Esophagus muscularis mucosa (tissue), 4 donors: Measurements from ENCODE around the gene TTC33. TPM values are rescaled to one million over a fixed set of nuclear protein-coding genes. Genes with fewer than 3 reads are reported as not detected.

Experiments used
- DNase-seq: peaks from one replicate; pipeline ENCODE4 v3.0.0-alpha.2; 2017; ENCODE audit errors: extremely low spot score
- H3K27ac ChIP-seq, 4 donors: fragments of 200-600 bp; sonication (generic); replicated peaks in 1 of 4; 1 replicate in 3 of 4; 2 replicates in 1 of 4; pipeline ENCODE4 v1.5.1; 2016 to 2019; ENCODE audit warnings: mild to moderate bottlenecking in 1 of 4
- H3K27me3 ChIP-seq, 4 donors: fragments of 200-600 bp; sonication (generic); one replicate each; pipeline versions ENCODE4 v1.5.1 to v1.6.0; 2016 to 2019
- H3K36me3 ChIP-seq, 4 donors: fragments of 200-600 bp; sonication (generic); one replicate each; pipeline ENCODE4 v1.5.1; 2016 to 2019
- H3K4me1 ChIP-seq, 4 donors: fragments of 200-600 bp; sonication (generic); one replicate each; pipeline ENCODE4 v1.5.1; 2016 to 2019
- H3K4me3 ChIP-seq, 4 donors: fragments of 200-600 bp; sonication (generic); 1 replicate in 2 of 4; 2 replicates in 2 of 4; pipeline ENCODE4 v1.5.1; 2016 to 2019; ENCODE audit warnings: mild to moderate bottlenecking in 4 of 4, moderate library complexity in 1 of 4
- H3K9me3 ChIP-seq, 4 donors: fragments of 200-600 bp; sonication (generic); 1 replicate in 3 of 4; 2 replicates in 1 of 4; pipeline ENCODE4 v1.5.1; 2016 to 2019
- EP300 ChIP-seq: sonication (generic); formaldehyde crosslinking; IDR thresholded peaks from one replicate; pipeline ENCODE4 v1.6.1; 2017; ENCODE audit warnings: antibody characterized with exemption
- POLR2A ChIP-seq: fragments of 450-650 bp; IDR thresholded peaks from one replicate; pipeline ENCODE4 v1.6.1; 2017; ENCODE audit warnings: antibody characterized with exemption, moderate library complexity, mild to moderate bottlenecking, low read depth
- POLR2AphosphoS5 ChIP-seq, 2 donors: sonication (generic); formaldehyde crosslinking; IDR thresholded peaks; one replicate each; pipeline ENCODE4 v1.6.1; 2017; ENCODE audit warnings: antibody characterized with exemption in 2 of 2
- WGBS: methylation state at CpG from one replicate; pipeline ENCODE4 v1.1.5; 2018; 5-methylcytosine and 5-hydroxymethylcytosine counted together
- intact Hi-C: fragments of 100-400 bp; cut with DNase I; formaldehyde crosslinking; loops from one replicate; pipeline ENCODE4 v1.15.1; 2023
- total RNA-seq, 4 donors: library from RNA; depleted of rRNA; stranded (reverse); fragments of >200 nt; gene quantifications; one replicate each; pipeline versions ENCODE4 v1.1.0 to v1.2.1, GENCODE V29; 2016
- TF ChIP-seq, protein P1 (sequence below), 3 experiments: fragments of 200-600 bp in 2 of 3; fragments of 450-650 bp in 1 of 3; sonication (generic) in 2 of 3; IDR thresholded peaks; one replicate each; pipeline ENCODE4 v1.5.1; 2017 to 2019; ENCODE audit warnings: antibody characterized with exemption in 3 of 3, mild to moderate bottlenecking in 2 of 3, moderate library complexity in 1 of 3

TTC33 gene
- total RNA-seq, 4 donors from 2014 or later, result 19.1 to 32.7 (median 24.0) TPM

DNA sequence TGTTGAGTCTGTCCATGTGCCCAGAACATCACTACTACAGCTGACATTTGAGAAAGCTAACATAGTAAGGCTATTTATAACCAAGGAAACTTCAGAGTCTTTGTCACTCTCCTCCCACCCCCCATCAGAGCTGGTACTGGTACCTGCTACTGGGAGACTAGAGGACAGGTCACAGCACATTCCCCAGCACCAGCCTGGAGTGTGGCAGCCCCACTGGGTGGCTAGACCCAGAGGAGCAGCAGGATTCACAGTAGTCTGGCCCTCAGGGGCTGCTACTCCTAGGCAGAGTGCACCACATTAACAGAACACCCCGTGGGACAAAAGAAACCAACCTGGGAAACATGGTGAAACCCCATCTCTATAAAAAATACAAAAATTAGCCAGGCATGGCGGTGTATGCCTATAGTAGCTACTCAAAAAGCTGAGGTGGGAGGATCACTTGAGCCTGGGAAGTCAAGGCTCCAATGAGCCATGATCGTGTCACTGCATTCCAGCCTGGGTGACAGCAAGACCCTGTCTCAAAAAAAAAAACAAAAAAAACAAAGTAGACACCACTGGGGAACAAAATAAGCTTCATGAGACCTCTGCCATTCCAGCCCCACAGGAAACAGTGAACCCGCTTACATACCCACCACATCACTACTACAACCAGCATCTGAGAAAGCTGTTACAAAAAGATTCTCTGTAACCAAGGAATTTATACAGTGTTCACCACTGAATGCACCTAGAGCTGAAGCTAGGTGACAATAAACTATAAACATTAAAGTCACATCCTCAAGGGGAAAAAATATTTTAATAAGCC is 102.3 kb downstream of the TTC33 start:
- Histone ChIP-seq H3K4me3 (no peak overlapping the region), H3K36me3 (no peaks in the 10 kb centered on the region), H3K9me3 (no peaks in the 10 kb centered on the region), H3K27me3 (no peaks in the 10 kb centered on the region), H3K27ac (no peak overlapping the region), H3K4me1 (no peaks in the 10 kb centered on the region)
- no peak for TF ChIP-seq POLR2AphosphoS5 (IDR thresholded peaks at IDR 0.05)
- TF ChIP-seq, protein P1, sequence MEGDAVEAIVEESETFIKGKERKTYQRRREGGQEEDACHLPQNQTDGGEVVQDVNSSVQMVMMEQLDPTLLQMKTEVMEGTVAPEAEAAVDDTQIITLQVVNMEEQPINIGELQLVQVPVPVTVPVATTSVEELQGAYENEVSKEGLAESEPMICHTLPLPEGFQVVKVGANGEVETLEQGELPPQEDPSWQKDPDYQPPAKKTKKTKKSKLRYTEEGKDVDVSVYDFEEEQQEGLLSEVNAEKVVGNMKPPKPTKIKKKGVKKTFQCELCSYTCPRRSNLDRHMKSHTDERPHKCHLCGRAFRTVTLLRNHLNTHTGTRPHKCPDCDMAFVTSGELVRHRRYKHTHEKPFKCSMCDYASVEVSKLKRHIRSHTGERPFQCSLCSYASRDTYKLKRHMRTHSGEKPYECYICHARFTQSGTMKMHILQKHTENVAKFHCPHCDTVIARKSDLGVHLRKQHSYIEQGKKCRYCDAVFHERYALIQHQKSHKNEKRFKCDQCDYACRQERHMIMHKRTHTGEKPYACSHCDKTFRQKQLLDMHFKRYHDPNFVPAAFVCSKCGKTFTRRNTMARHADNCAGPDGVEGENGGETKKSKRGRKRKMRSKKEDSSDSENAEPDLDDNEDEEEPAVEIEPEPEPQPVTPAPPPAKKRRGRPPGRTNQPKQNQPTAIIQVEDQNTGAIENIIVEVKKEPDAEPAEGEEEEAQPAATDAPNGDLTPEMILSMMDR (IDR thresholded peaks at IDR 0.05), result no peak
- TF ChIP-seq EP300, result no peak
- TF ChIP-seq POLR2A, result no peak
- intact Hi-C loops, result no loop called here
- DNase-seq, result no peak
- 91% methylated on average over 4 of the region's 4 CpGs for WGBS

DNA sequence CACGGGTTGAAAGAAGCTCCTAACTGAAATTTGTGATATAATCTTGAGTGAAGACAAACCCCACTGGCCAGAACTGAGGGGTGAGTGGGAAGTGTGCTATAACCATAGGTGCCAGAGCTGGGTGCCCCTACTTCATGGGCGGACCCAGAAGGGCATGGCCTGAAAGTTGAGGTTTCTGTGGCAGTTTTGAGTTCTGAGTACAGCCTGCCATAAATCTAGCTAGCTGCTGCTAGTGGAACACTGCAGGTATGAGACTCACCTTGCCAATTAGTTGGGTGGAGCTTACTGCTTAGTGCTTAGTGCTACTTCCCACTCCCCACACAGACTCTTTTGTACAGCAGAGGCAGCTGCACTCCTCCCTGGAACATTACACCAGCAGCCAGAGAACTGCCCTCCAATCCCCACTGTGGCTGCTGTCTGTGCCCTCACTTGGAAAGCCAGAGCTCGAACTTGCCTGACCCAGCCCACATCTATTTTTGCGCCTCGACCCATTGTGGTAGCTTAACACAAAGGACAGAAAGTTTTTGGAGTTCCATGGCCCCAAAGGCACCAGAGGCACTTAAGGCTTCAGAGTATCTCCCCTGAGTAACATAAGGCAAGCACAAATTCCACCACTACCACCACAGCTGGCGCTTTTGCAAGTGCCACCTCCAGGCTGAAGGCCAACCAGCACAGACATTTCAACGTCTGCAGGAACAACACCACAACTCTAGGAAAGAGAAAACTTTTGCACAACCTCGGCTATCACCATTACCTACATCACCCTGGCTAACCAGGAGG is 103.1 kb downstream of the TTC33 start:
- Histone ChIP-seq H3K27me3 (no peaks in the 10 kb centered on the region), H3K4me3 (no peak overlapping the region), H3K4me1 (no peaks in the 10 kb centered on the region), H3K9me3 (no peaks in the 10 kb centered on the region), H3K27ac (no peak overlapping the region), H3K36me3 (no peaks in the 10 kb centered on the region)
- WGBS, result 83% methylated on average over 8 of the region's 8 CpGs
- TF ChIP-seq EP300, result no peak
- TF ChIP-seq, protein P1 (IDR thresholded peaks at IDR 0.05), result no peak
- no peak for TF ChIP-seq POLR2A
- TF ChIP-seq POLR2AphosphoS5 (IDR thresholded peaks at IDR 0.05), result no peak
- DNase-seq, result no peak
- intact Hi-C loops, result no loop called here

DNA sequence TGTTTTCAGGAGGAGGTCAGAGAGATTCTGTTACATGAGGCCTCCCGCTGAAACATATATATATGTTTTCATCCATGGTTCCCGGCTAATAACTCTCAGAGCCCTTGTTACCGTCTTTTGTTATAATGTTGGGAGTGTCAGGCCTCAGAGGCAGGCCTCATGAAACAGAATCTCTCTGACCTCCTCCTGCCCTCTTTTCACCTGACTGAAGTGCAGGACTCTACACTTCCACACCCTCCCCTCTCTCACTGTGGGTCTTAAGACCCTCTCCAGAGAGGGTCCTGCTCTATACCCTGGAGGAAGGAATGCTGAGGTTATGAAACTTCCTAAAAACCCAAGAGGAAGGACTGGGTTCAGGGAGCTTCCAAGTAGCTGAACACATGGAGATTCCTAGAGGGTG is 104.6 kb downstream of the TTC33 start:
- no peaks in the 10 kb centered on the region for H3K4me1 ChIP-seq
- 100% methylated on average over 3 of the region's 3 CpGs for WGBS
- DNase-seq, result no peak
- H3K4me3 ChIP-seq, result no peak overlapping the region
- H3K27me3 ChIP-seq, result no peaks in the 10 kb centered on the region
- TF ChIP-seq POLR2AphosphoS5 (IDR thresholded peaks at IDR 0.05), result no peak
- TF ChIP-seq, protein P1 (IDR thresholded peaks at IDR 0.05), result no peak
- TF ChIP-seq POLR2A, result no peak
- no peak for TF ChIP-seq EP300
- intact Hi-C loops, result no loop called here
- no peaks in the 10 kb centered on the region for H3K36me3 ChIP-seq
- H3K9me3 ChIP-seq, result no peaks in the 10 kb centered on the region
- no peak overlapping the region for H3K27ac ChIP-seq

DNA sequence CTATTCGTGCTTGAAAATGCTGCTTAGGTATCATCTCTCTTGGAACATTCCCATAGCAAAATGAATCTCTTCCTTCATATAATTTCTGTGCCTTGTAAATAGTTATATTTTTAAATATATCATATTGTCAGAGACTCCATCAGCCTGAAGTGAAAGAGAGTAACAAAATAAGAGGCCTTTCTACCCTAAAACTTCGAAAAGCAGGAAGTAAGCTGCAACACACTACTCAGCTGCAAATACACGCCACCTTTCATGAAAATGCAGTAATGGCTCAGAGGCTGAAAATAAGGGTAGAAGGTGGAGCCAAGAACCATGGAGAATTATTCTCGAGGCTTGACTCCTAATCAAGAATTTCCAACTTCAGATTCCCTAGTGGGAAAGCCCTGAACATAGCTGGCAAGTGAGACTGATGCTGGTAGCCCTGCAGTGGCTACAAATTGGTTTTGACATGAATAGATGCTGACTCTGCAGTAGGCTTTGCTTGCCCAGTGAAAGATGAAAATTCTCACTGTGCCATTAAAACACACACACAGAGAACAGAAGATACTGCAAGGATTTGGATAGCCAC is 106.2 kb downstream of the TTC33 start:
- no peak for DNase-seq
- Histone ChIP-seq H3K9me3 (no peaks in the 10 kb centered on the region), H3K27ac (no peak overlapping the region), H3K27me3 (no peaks in the 10 kb centered on the region), H3K4me3 (no peak overlapping the region), H3K36me3 (no peaks in the 10 kb centered on the region), H3K4me1 (no peaks in the 10 kb centered on the region)
- TF ChIP-seq, protein P1 (IDR thresholded peaks at IDR 0.05), result no peak
- TF ChIP-seq POLR2AphosphoS5 (IDR thresholded peaks at IDR 0.05) (no peak), EP300 (no peak), POLR2A (no peak)
- WGBS, result 81% methylated on average over 4 of the region's 4 CpGs
- intact Hi-C loops, result no loop called here
